Endodermal cell (in vitro differentiated cells): ENCODE measurements around the gene ASPSCR1. TPM values are rescaled to one million over a fixed set of nuclear protein-coding genes. Genes with fewer than 3 reads are reported as not detected.

ENCODE experiments used
- DNase-seq: peaks from one replicate; pipeline ENCODE4 v3.0.0-alpha.2; 2017
- H3K27ac ChIP-seq: 2 replicates; pipeline ENCODE4 v1.5.1; 2013; ENCODE audit warnings: mild to moderate bottlenecking, low read depth, low read length, moderate library complexity
- H3K27me3 ChIP-seq: 2 replicates; pipeline ENCODE4 v1.6.1; 2013; ENCODE audit warnings: mild to moderate bottlenecking, low read length, moderate library complexity; ENCODE audit not compliant: insufficient read depth, control insufficient read depth, poor library complexity, severe bottlenecking
- H3K36me3 ChIP-seq: 2 replicates; pipeline ENCODE4 v1.7.0; 2013; ENCODE audit warnings: mild to moderate bottlenecking, low read length, moderate library complexity; ENCODE audit not compliant: control insufficient read depth, insufficient read depth
- H3K4me1 ChIP-seq: one replicate; pipeline ENCODE4 v1.7.0; 2013; ENCODE audit warnings: low read length; ENCODE audit not compliant: control insufficient read depth, insufficient read depth
- H3K4me3 ChIP-seq: 2 replicates; pipeline ENCODE4 v1.5.1; 2013; ENCODE audit warnings: mild to moderate bottlenecking, low read length, moderate library complexity
- H3K9ac ChIP-seq: 2 replicates; pipeline ENCODE4 v1.6.1; 2013; ENCODE audit warnings: mild to moderate bottlenecking, low read length, moderate library complexity; ENCODE audit not compliant: poor library complexity, severe bottlenecking; ENCODE audit errors: extremely low read depth
- H3K9me3 ChIP-seq: 2 replicates; pipeline ENCODE4 v1.6.1; 2013; ENCODE audit warnings: mild to moderate bottlenecking, low read length, moderate library complexity; ENCODE audit not compliant: control insufficient read depth
- H3K27ac Mint-ChIP-seq: 2 replicates; pipeline ENCODE4 v1.8.0; 2020; ENCODE audit warnings: mixed read lengths
- H3K27me3 Mint-ChIP-seq: 2 replicates; pipeline ENCODE4 v1.8.0; 2021; ENCODE audit warnings: mild to moderate bottlenecking, mixed read lengths; ENCODE audit not compliant: insufficient read depth
- H3K36me3 Mint-ChIP-seq: 2 replicates; pipeline ENCODE4 v1.8.0; 2020; ENCODE audit warnings: low read depth, mixed read lengths
- H3K4me1 Mint-ChIP-seq: 2 replicates; pipeline ENCODE4 v1.8.0; 2020; ENCODE audit warnings: mixed read lengths
- H3K4me3 Mint-ChIP-seq: 2 replicates; pipeline ENCODE4 v1.8.0; 2020; ENCODE audit warnings: mild to moderate bottlenecking, moderate library complexity, mixed read lengths
- H3K9me3 Mint-ChIP-seq: 2 replicates; pipeline ENCODE4 v1.8.0; 2020; ENCODE audit warnings: mild to moderate bottlenecking, mixed read lengths
- WGBS, 2 experiments: methylation state at CpG; one replicate each; pipeline versions ENCODE4 v1.1.5 to v1.1.7; 2013; ENCODE audit warnings: missing lambda C conversion rate in 2 of 2, mixed read lengths in 1 of 2; ENCODE audit not compliant: insufficient coverage in 1 of 2, insufficient read length in 1 of 2; 5-methylcytosine and 5-hydroxymethylcytosine counted together
- total RNA-seq, 2 donors: library from RNA; stranded (reverse); fragmentation: NEBNext Ultra II Directional in 1 of 2; extraction: Animal tissue kit (Norgen Biotek cat#: 25700) in 1 of 2; gene quantifications; 2 replicates in 1 of 2; 3 replicates in 1 of 2; pipeline ENCODE4 v1.2.1, GENCODE V29; 2021
- TF ChIP-seq, protein P1 (sequence below): fragments of 200-600 bp; sonication (generic); conservative IDR thresholded peaks from 2 replicates; pipeline ENCODE4 v1.5.0; 2021; ENCODE audit warnings: antibody characterized with exemption, mild to moderate bottlenecking

Gene ASPSCR1
- total RNA-seq, 2 donors from 2014 or later, result 50.8 to 65.4 TPM

DNA sequence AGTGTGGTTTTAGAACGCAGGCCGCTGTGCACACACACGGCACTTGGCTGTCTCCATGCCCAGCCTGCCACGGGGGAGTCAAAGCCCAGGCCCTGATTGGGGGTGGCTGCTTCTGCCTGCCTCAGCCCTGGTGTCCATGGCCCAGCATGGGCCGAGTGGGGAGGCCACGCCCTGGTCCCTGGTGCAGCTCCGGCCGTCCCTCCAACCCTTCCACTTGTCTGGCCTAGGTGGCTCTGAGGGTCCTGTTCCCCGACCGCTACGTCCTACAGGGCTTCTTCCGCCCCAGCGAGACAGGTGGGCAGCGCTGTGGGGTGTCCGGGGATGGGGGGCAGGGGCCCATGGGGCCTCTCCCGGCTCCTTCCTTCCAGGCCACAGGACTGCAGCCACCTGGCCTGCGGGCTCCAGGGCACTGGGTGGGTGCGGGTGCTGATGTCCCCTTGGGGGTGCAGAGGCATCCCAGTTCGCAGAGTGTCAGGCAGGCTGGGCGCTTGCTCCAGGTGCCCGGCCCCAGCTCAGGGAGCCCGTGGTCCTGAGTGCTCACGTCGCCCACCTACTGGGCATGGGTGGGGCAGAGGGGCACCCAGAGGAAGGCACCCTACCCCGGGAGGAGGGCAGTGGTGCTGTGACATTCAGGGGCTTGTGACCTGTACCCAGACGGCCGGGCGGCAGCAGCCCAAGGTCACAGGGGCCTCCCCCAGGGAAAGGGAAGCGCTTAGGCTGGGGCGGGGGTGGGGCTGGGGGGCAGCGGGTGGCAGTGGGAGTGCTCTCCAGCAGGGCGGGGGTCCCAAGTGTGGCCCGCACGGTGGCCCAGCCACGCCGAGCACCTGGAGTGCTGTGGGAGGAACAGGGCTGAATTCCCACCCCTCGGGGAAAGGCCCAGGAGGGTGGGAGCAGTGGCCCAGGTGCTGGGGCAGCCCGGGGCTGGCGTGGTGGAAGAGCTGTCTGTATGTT lies 33.4 kb downstream of the ASPSCR1 start:
- no peak overlapping the region for H3K27ac Mint-ChIP-seq
- H3K4me3 ChIP-seq, result no peak overlapping the region
- no peaks in the 10 kb centered on the region for H3K4me1 ChIP-seq
- no peak for DNase-seq
- WGBS, 2 experiments, result 94 to 98% methylated on average over 16 to 39 of the region's 39 CpGs
- no peak overlapping the region for H3K9ac ChIP-seq
- H3K9me3 ChIP-seq, result no peaks in the 10 kb centered on the region
- no peak overlapping the region for H3K27ac ChIP-seq
- H3K36me3 Mint-ChIP-seq, result no peaks in the 10 kb centered on the region
- no peaks in the 10 kb centered on the region for H3K27me3 Mint-ChIP-seq
- TF ChIP-seq, protein P1, sequence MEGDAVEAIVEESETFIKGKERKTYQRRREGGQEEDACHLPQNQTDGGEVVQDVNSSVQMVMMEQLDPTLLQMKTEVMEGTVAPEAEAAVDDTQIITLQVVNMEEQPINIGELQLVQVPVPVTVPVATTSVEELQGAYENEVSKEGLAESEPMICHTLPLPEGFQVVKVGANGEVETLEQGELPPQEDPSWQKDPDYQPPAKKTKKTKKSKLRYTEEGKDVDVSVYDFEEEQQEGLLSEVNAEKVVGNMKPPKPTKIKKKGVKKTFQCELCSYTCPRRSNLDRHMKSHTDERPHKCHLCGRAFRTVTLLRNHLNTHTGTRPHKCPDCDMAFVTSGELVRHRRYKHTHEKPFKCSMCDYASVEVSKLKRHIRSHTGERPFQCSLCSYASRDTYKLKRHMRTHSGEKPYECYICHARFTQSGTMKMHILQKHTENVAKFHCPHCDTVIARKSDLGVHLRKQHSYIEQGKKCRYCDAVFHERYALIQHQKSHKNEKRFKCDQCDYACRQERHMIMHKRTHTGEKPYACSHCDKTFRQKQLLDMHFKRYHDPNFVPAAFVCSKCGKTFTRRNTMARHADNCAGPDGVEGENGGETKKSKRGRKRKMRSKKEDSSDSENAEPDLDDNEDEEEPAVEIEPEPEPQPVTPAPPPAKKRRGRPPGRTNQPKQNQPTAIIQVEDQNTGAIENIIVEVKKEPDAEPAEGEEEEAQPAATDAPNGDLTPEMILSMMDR, result no peak
- H3K36me3 ChIP-seq, result no peaks in the 10 kb centered on the region
- H3K27me3 ChIP-seq, result no peaks in the 10 kb centered on the region
- H3K4me3 Mint-ChIP-seq, result no peak overlapping the region
- H3K9me3 Mint-ChIP-seq, result no peaks in the 10 kb centered on the region
- no peaks in the 10 kb centered on the region for H3K4me1 Mint-ChIP-seq

DNA sequence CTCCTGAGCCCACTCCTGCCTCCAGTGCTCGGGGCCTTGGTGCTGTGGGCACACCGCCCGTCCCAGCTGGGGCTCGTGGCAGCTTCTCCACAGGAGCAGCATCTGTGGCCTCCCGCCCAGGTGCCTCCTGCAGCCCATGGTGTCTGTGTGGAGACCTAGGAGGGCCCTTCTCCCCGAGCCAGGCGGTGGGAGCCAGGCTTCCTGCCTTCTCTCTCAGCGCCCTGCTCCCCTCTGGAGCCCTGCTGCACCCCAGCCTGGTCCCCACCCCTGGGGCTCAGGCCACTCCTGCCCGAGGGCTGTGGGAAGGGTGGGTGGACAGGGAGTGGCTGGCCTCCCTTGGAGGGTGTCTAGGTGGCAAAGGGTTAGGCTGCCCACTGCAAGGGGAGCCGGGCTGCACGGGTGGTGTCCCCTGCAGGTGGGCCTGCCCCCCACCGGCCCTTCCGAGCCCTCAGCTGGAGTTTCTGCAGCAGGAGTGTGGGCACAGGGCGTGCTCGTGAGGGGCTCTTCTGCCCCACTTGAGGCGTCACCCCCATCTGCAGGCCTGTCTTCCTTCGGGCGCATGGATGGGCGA lies 34.3 kb downstream of the ASPSCR1 start:
- no peak overlapping the region for H3K9ac ChIP-seq
- Mint-ChIP-seq H3K4me1 (no peaks in the 10 kb centered on the region), H3K27me3 (no peaks in the 10 kb centered on the region), H3K27ac (no peak overlapping the region), H3K4me3 (no peak overlapping the region), H3K36me3 (no peaks in the 10 kb centered on the region), H3K9me3 (no peaks in the 10 kb centered on the region)
- 95% methylated on average over 8 to 19 of the region's 19 CpGs for WGBS, 2 experiments
- H3K4me1 ChIP-seq, result no peaks in the 10 kb centered on the region
- peak overlapping the region; percentile 81 for H3K27ac ChIP-seq
- TF ChIP-seq, protein P1, result no peak
- no peaks in the 10 kb centered on the region for H3K9me3 ChIP-seq
- H3K27me3 ChIP-seq, result no peaks in the 10 kb centered on the region
- H3K4me3 ChIP-seq, result no peak overlapping the region
- H3K36me3 ChIP-seq, result no peaks in the 10 kb centered on the region
- DNase-seq, result no peak

DNA sequence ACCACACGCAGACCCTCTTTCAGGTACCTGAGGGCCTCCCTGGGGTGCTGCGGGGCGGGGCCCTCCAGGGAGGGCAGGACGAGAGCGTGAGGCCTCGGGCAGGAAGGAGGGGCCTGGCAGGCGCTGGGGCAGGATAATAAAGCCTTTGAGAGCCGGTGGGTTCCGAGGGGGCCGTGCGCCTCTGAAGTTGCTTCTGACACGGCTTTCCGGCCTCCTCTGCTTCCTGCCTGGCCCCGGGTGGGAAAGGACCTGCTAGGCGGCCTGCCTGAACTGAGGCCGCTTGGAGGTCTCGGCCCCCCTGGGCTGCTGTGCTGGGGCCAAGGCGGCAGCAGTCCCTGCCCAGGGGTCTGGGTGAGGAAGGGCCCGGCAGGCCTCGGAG lies 34.8 kb downstream of the ASPSCR1 start:
- WGBS, 2 experiments, result 84 to 92% methylated on average over 10 to 20 of the region's 20 CpGs
- Histone ChIP-seq H3K9me3 (no peaks in the 10 kb centered on the region), H3K4me3 (no peak overlapping the region), H3K4me1 (no peaks in the 10 kb centered on the region), H3K9ac (no peak overlapping the region), H3K27ac (peak overlapping the region; percentile 81), H3K36me3 (no peaks in the 10 kb centered on the region), H3K27me3 (no peaks in the 10 kb centered on the region)
- H3K36me3 Mint-ChIP-seq, result peaks cover under 1% of the 10 kb centered on the region
- H3K27me3 Mint-ChIP-seq, result no peaks in the 10 kb centered on the region
- H3K4me1 Mint-ChIP-seq, result no peaks in the 10 kb centered on the region
- DNase-seq, result no peak
- no peak overlapping the region for H3K27ac Mint-ChIP-seq
- TF ChIP-seq, protein P1, result no peak
- H3K9me3 Mint-ChIP-seq, result no peaks in the 10 kb centered on the region
- H3K4me3 Mint-ChIP-seq, result no peak overlapping the region
